ENCODE data around the gene HNRNPC.
"Not testable (repeated sequence)": the region's sequence is repeated elsewhere in the genome, so short reads cannot be mapped to it uniquely, and the experiment has no call there.

HNRNPC gene

DNA sequence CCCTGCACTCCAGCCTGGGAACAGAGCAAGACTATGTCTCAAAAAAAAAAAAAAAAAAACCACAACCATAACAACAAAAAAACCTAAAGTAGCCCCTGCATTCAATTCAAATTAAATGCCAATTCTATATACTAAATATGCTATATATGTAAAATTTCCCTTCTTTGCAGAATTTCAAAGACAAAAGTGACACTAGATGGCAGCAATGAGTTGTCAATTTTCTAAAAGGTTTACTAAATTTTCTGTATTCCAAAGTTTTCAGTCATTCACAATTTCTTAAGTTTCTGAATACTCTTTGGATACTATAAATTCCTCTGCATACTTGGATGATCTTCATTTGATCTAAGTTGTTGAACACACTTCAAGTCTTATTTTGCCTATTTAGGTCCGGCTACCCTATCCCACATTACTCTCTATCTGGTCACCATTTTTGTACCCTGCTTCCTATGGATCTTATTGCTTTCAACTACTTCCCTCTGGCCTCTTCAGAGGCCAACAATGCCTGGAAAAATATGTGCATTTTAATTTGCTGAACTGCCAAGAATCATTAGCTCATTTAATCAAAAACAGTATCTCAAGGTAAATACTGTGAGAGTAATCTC, 27.9 kb downstream of the HNRNPC start:
- DNase-seq: no peak

- no peak for DNase-seq
Observed at GRCh38 chr14:21240417-21240816, 28.8 kb downstream of the HNRNPC start.

- DNase-seq: no peak
Observed at GRCh38 chr14:21238823-21239518, 30.3 kb downstream of the HNRNPC start.

DNA sequence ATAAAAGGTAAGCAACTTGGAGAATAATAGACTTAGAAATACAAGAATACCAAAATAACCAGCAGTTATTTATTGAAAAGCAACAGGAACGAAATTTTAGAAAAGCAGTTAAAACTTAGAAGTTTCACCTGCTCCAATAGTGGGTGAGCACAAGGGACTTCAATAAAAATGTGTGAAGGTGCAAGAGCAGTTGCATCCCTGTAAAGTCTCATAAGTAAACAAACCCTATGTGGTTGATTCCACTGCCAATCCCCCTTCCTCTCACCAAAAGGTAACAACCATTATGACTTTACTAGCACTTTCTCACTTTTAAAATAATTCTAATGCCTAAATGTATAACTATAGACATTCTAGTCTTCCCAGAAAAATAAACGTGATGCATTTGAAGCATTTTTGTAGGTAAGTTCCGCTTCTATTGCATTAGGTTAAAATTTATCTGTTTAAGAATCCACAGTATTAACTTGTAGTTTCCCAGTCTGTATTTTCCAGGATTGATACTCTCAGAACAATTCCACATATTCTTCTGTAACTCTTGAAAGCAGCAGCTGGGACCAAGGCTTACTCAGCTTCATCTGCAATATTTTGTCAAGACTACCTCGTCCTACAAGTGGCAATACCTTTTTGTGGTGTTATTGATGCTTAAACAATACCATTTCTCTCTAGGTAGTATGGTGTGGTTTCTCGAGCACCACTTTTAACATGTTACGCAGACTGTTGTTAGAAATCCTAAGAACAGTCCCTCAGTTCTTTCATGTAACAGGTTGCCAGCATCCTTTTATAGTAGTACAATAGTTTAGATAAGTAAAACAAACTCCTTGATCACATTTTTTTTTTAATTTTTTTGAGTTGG, 32.1 kb downstream of the HNRNPC start:
- DNase-seq: no peak

DNA sequence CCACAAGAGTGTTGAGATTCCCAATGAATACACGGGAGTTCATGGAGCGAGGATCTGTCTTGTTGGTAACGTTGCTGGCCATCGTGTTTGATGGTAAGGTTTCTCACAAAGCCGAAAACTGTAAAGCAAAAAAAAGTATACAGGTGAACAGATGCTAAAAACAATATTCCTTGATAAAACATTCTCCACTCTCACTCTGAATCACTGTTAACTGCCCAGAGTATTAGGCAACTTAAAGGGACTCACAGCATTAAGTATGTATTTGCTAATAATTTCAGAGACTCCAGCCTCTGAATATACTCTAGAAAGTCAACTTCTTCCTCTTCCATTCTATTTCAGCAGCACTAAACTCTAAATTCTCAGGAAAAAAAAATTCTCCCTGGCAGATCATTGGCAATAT, 35.1 kb downstream of the HNRNPC start:
- no peak for DNase-seq

DNA sequence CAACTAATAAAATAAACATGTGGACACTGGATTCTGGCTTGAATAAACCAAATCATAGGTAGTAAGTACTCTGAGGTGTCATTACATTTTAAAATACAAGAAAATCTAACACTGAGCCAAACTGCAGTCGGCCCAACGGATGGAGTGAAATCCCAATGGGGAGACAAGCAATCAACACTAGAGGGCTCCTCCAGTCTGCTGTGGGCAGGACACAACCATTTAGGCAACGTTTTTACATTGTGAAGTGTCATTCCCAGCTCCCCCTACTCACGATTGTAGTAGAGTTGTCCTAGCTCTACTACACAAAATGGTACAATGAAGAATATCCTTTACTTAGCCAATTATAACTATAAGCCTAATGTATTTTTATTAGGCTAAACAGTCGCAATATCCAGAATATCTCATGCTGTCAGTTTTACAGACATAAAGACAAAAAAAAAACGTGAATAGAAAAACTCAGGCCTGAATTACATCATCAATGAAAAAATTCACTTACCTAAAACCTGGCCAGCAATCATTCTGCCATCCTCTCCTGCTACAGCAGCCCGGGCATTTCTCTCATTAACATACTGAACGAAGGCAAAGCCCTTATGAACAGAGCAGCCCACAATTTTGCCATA, 35.7 kb downstream of the HNRNPC start:
- DNase-seq: no peak

- DNase-seq: no peak
Observed at GRCh38 chr14:21231020-21231652, 38.1 kb downstream of the HNRNPC start.

DNA sequence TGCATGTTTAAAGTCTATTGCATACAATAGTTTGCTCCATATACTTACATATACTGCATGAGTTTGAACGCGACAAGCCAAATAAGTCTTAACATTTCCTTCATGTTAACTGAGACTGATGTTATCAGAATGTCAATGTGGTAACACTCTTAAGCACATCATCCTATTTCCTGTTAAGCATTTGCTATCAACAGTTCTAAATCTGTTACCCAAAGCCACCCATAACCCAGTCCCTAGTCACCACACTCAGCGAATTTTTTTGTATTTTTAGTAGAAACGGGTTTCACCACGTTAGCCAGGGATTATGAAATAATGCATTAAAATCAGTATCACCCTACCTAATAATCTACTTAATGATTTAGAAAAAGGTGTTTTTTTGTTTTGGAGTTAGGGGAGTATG, 39.4 kb downstream of the HNRNPC start:
- no peak for DNase-seq

DNA sequence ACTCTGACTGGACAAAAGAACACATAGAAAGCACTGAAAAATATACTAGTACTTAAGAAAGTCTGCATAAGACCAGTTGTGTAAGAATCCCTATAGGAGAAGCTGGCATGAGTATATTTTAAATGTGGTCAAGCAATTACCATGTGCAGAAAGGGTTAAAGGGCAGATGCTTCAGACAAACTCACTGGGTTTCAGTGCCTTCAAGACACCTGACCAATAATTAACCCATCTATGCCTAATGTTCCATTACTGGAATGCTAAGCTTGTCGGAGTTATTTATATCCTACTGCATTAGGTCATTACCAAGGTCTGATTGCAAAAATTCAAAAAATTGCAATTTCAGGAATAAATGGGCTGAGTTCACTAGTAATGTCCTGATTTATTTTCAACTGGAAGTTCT, 41.3 kb downstream of the HNRNPC start:
- no peak for DNase-seq

- DNase-seq: no peak
Observed at GRCh38 chr14:21227150-21227549, 42.1 kb downstream of the HNRNPC start.

DNA sequence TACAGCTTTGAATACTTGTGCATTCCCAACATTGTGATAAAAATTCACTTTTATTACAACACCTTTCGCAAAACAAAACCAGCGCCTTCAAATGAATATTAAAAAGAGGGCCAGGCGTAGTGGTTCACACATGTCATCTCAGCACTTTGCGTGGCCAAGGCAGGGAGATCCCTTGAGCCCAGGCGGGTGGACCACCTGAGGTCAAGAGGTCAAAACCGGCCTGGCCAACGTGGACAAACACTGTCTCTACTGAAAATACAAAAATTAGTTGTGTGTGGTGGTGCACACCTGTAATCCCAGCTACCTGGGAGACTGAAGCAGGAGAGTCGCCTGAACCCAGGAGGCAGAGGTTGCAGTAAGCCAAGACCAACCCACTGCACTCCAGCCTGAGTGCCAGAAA, 42.8 kb downstream of the HNRNPC start:
- no peak for DNase-seq

DNA sequence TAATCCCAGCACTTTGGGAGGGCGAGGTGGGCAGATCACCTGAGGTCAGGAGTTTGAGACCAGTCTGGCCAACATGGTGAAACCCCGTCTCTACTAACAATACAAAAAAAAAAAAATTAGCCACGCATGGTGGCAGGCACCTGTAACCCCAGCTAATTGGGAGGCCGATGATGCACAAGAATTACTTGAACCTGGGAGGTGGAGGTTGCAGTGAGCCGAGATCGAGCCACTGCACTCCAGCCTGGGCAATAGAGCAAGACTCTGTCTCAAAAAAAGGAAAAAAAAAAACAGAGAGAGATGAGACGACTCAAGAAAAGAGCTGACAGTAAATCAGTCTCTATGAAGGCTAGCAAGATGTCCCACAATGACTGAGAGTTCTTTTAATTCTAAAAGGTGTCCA, 44.1 kb downstream of the HNRNPC start:
- not testable (repeated sequence) for DNase-seq

GRCh38 chr14:21220874-21221477, 48.3 kb downstream of the HNRNPC start:
- no peak for DNase-seq

GRCh38 chr14:21219561-21220111, 49.6 kb downstream of the HNRNPC start:
- DNase-seq: no peak

GRCh38 chr14:21219120-21219519, 50.1 kb downstream of the HNRNPC start:
- DNase-seq: no peak

DNA sequence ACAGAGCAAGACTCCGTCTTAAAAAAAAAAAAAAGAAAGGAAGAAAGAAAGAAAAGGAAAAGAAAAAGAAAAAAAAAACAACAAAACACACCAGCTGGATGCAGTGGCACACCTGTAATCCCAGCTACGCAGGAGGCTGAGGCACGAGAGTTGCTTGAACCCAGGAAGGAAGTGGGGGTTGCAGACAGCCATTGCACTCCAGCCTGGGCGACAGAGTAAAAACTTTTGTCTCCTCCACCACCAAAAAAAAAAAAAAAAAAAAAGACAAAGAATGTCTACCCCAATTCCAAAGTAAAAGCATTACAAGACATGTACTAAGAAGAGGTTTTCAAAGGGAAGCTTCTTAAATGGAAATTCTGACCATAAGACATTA, 53.4 kb downstream of the HNRNPC start:
- peak in 1 of 2 donors; percentile 33 for DNase-seq

DNA sequence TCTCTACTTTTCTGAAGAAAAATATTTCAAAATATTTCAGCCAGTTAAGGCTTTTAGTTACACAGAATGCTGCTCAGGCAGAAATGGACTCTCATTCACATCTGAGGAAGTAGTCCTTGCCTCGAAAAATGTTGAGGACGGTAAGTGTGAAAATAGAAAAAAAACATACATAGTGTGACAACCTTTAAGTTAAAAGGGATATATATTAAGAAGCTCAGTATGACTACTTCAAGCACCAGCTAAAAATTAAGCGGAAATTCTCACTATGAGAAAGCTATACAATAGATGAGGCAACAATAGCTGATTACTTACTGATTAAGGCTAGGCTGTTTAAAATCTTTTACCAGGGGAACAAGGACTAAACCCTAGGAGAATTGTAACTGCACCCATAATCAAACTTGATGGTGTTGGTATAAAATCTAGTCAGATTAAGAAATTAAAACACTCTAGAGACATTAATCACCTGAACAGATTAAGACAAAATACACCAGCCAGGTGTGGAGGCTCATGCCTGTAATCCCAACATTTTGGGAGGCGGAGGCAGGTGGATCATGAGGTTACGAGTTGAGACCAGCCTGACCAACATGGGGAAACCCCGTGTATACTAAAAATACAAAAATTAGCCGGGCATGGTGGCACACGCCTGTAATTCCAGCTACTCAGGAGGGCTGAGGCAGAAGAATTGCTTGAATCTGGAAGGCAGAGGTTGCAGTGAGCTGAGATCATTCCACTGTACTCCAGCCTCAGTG, 53.9 kb downstream of the HNRNPC start:
- no peak for DNase-seq

- DNase-seq: no peak
Observed at GRCh38 chr14:21213652-21214051, 55.6 kb downstream of the HNRNPC start.

DNA sequence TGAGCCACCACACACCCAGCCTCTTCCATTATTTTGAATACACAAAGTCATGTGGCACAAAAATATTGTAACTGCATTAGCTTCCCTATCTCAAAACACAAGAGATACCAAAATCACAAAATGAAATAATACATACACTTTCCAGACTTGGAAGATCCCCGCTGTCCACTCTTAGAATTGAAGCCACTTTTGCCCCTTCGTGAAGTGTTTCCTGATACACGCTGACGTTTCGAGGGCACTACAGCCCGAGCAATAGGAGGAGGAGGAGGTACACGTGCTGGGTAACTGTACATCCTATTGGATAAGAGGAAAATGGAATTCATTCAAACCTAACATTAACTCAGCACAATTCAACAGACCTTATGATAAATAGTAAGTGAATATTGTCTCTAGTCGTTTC, 56.4 kb downstream of the HNRNPC start:
- not testable (repeated sequence) for DNase-seq

- no peak for DNase-seq
Observed at GRCh38 chr14:21211509-21211908, 57.7 kb downstream of the HNRNPC start.

- no peak for DNase-seq
Observed at GRCh38 chr14:21210023-21210422, 59.2 kb downstream of the HNRNPC start.

GRCh38 chr14:21209185-21209584, 60.1 kb downstream of the HNRNPC start:
- DNase-seq: no peak
